ENCODE measurements around the gene KIFC3.

DNA sequence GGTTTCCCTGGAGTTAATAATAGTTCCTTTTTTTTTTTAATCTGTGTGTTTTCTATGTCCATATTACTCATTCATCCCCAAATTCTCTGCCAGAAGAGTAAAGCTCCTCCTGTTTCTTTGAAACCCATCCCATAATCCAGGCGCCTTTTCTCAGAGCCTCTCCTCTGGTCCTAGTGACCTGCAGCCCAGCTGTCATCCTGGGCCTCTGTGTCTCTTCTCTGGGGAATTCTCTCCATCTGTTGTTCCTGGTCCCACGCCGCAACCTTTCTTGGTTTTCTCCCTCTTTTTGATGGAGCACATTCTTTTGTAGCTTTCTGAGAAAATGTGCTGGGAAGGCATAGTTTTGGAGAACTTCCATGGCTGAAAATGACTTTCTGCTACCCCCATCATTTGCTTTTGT, 56.5 kb downstream of the KIFC3 start:
- no peak for TF ChIP-seq EZH2 (IDR thresholded peaks at IDR 0.05; ENCODE audit: low read length, unreplicated experiment)
- no peak for TF ChIP-seq EZH2phosphoT487 (IDR thresholded peaks at IDR 0.05; ENCODE audit: borderline replicate concordance, low read length)

Data from PC-3 (cell line).